Measurements from ENCODE around the gene SNIP1. TPM values are rescaled to one million over a fixed set of nuclear protein-coding genes. Genes with fewer than 3 reads are reported as not detected.
A peak's percentile ranks its signal among the peaks of the same experiment; 100 is the strongest.

Gene SNIP1
- total and polyA plus RNA-seq, 10 of the 15 experiments (the other 5 are each of a cell fraction or from before 2014, with no cell fraction given) = 2.7 to 22.4 (median 10.1) TPM

GRCh38 chr1:37537378-37537777, 16.7 kb downstream of the SNIP1 start:
- CTCF ChIA-PET = interaction anchor here (1.3 kb wide), 1 partner anchor 145 kb away, joined by 4 read pairs; no protein-coding TSS in a partner anchor
- Histone ChIP-seq H3K9me3 (replicated peaks; ENCODE audit: control insufficient read depth, insufficient read depth, low read length) (no peaks in the 10 kb centered on the region), H3K79me2 (ENCODE audit: control insufficient read depth, insufficient read depth, low read length) (no peaks in the 10 kb centered on the region), H3K4me3 (no peak overlapping the region), H2AFZ (ENCODE audit: control insufficient read depth, low read depth, low read length) (no peak overlapping the region), H3K9ac (ENCODE audit: control insufficient read depth, insufficient read depth, low read length) (no peak overlapping the region), H4K20me1 (ENCODE audit: control insufficient read depth, insufficient read depth) (no peaks in the 10 kb centered on the region; the same call in 1 of the 2 replicates), H3K27me3 (replicated peaks in 1 of 2; ENCODE audit: control insufficient read depth in 2 of 2, insufficient read depth in 2 of 2, low read length in 1 of 2) (no peaks in the 10 kb centered on the region), H3K4me2 (ENCODE audit: control insufficient read depth, insufficient read depth) (no peak overlapping the region), H3K36me3 (ENCODE audit: control insufficient read depth in 2 of 2, insufficient read depth in 2 of 2, low read length in 1 of 2) (peaks cover 1 to 25% of the 10 kb centered on the region in 2 experiments), H3K4me1 (ENCODE audit: control insufficient read depth, insufficient read depth, low read length) (no peaks in the 10 kb centered on the region), H3K27ac (ENCODE audit: control insufficient read depth, insufficient read depth) (no peak overlapping the region)
- no peak for ATAC-seq
- SMC1A ChIA-PET (ENCODE audit: uncharacterized antibody, unreplicated experiment) = no interaction called here
- no peak for FAIRE-seq
- POLR2A ChIA-PET = no interaction called here
- RAD21 ChIA-PET (ENCODE audit: unreplicated experiment) = no interaction called here
- no peak for TF ChIP-seq YY1 (IDR thresholded peaks at IDR 0.05; ENCODE audit: low read depth, low read length)
- no peak for TF ChIP-seq ZNF217 (IDR thresholded peaks at IDR 0.05)
- TF ChIP-seq USF2 (IDR thresholded peaks at IDR 0.05; ENCODE audit: borderline replicate concordance, low read depth, low read length) = no peak
- no peak for TF ChIP-seq ZNF24 (IDR thresholded peaks at IDR 0.05)
- no peak for TF ChIP-seq MLLT1 (IDR thresholded peaks at IDR 0.05)
- TF ChIP-seq RELA (IDR thresholded peaks at IDR 0.05; ENCODE audit: borderline replicate concordance, partially characterized antibody) = no peak
- TF ChIP-seq ATF7 (IDR thresholded peaks at IDR 0.05; ENCODE audit: low read depth) = no peak
- no peak for TF ChIP-seq MXI1 (IDR thresholded peaks at IDR 0.05; ENCODE audit: low read depth, low read length)
- no peak for TF ChIP-seq ZNF592 (IDR thresholded peaks at IDR 0.05)
- TF ChIP-seq IRF3 (IDR thresholded peaks at IDR 0.05) = no peak
- no peak for TF ChIP-seq NR2F1 (conservative IDR thresholded peaks at IDR 0.05)
- no peak for TF ChIP-seq IKZF2 (IDR thresholded peaks at IDR 0.05)
- TF ChIP-seq RCOR1 (conservative IDR thresholded peaks at IDR 0.05; ENCODE audit: low read depth, low read length) = no peak
- no peak for TF ChIP-seq RAD21 (IDR thresholded peaks at IDR 0.05; ENCODE audit: insufficient read depth, low read depth, low read length)
- no peak for TF ChIP-seq BRCA1 (IDR thresholded peaks at IDR 0.05; ENCODE audit: low read depth, low read length)
- TF ChIP-seq MEF2A (IDR thresholded peaks at IDR 0.05; ENCODE audit: insufficient read depth, low read depth, low read length) = no peak
- TF ChIP-seq CHD1 (IDR thresholded peaks at IDR 0.05; ENCODE audit: low read depth, low read length) = no peak
- no peak for TF ChIP-seq BCL11A (IDR thresholded peaks at IDR 0.05; ENCODE audit: low read depth, low read length)
- no peak for TF ChIP-seq ZBED1 (IDR thresholded peaks at IDR 0.05; ENCODE audit: borderline replicate concordance)
- no peak for TF ChIP-seq RB1 (IDR thresholded peaks at IDR 0.05; ENCODE audit: borderline replicate concordance)
- no peak for DNase-seq (ENCODE audit: low read depth, low spot score)
- in situ Hi-C loops (cut with MboI) = no loop called here
- intact Hi-C loops (cut with micrococcal nuclease; ENCODE audit: unreplicated experiment) = no loop called here
- 50% methylated on average over 2 of the region's 2 CpGs for WGBS (ENCODE audit: insufficient coverage, insufficient replicate concordance, low lambda C conversion rate, missing lambda C conversion rate)
- TSS peak; percentile 42 for BruUV-seq (replicated peaks)
